Suppressor macrophage treated with lipopolysaccharide for 1 hour (primary cell): ENCODE results near the gene TFB2M.

ENCODE experiments used
- DNase-seq, 3 donors: peaks; one replicate each; pipeline ENCODE4 v3.0.0-alpha.2; 2020 to 2022

The TFB2M gene

DNA sequence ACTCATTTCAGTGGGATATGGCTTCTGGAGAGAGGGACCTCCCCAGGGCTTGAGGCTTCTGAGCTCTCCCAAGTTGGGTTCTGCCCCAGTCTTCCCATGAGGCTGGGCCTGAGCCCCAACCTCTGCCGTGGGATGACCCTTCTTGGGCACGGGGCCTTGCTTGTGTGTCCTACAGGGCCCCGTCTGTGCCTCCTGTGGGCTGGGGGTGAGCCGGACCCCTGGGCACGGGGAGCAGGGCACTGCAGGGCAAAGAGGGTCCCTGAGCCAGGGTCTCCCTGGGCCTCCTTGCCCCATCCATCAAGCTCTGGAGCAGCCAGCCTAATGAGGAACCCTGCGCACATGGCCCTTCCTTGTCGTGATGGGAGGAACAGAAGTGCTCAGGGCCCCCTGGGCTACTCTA is 53.8 kb downstream of the TFB2M start:
- no peak for DNase-seq

DNA sequence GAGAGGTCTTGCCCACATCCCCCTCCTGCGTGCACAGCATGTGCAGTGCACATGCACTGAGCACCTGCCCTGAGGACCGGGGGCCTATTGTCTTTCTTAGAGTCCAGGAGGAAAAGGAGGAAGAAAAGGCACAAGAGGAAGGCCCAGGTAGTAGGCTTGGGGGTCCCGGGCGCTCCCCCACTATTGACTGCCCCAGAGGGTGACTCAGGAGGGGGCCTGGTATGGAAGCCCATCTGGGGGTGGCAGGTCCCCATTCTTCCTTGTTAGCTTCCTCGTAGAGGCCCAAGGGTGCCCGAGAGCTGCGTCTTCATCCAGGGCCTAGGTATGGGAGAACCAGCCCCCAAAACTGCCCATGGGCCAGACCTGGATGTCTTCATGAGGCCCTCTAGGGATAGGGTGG is 54.9 kb downstream of the TFB2M start:
- DNase-seq: no peak

GRCh38 chr1:246510147-246511030 is 55.7 kb downstream of the TFB2M start:
- no peak for DNase-seq

GRCh38 chr1:246508897-246509688 is 57.0 kb downstream of the TFB2M start:
- DNase-seq: no peak

DNA sequence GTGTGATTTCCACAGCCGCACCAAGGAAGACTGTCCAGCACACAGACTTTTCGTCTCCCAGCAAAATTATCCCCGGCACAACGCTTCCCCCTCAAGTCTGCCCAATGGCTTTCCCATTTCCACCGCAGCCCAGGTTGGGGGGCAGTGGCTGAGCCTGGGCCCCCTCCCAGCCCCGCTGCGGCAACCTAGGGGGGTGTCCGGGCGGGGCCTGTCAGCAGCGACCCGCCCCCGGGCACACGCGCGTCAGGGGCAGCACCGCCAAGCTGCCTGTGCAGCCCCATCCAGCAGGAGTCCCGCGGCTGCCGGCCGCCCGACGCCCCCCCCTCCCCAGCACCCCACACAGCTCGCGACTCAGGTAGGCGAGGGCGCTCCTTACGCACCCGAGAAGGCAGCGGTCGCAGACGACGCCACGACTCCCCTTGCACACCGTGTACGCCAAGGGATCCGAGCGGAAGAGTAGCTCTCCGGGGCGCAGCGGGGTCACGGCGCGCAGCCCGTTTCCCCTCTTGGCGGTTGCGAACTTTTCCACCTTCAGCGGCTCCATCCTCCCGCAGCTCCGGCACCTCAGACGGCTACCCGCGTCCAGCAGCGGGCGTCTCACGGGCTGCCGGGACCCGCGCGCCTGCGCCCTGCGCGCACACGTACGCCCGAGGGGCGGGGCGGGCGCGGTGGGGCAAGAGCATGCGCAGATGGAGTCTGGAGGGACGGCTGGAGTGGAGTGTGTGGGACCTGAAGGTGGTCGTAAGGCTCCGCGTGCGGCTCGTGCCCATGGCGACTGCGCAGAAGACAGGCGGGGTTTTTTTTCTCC is 59.2 kb downstream of the TFB2M start, which contains the start of gene SMYD3:
Gene SMYD3 (minus strand): TSS at position 606 of the 808 bp plus-strand sequence.
- DNase-seq: peak; percentile 80 to 93 (median 92)

- no peak for DNase-seq
Observed at GRCh38 chr1:246506367-246506673, 59.7 kb downstream of the TFB2M start.

DNA sequence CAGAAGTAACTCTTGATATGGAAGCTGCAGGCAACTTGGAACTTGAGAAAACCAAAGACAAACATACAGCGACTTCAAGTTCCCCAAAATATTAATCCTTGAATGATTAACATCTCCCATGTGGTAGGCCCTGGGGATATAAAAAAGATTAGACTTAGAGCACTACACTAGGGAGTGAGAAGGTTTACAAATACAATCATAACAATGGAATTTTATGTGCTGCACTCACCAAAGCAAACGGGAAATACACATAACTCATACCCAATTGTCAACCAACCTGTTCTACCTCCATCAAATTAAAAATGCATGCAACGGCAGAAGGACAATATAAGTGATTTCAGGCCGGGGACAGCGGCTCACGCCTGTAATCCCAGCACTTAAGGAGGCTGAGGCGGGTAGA is 62.7 kb downstream of the TFB2M start:
- no peak for DNase-seq

DNA sequence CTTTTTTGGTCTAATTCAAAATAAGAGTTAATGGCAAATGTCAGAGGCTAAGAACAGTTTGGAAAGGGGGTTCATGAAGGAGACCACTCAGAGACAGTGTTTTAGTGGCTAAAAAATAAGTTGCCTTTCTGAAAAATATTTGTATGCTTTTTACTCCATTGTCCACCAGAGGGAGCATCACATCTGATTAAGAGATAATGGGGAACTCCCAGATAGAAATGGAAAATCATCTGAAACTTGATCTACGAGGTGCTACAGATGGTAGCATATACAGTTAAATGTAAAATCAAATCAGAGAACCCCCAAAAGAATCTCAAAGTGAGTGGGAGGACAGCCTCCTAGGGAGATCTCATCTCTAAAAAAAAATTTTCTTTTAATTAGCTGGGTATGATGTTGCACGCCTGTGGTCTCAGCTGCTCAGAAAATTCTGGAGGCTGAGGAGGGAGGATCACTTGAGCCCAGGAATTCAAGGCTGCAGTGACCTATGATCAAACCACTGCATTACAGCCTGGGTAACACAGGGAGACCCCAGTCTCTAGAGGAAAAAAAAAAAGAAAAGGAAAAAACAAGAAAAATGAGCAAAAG is 68.6 kb downstream of the TFB2M start:
- peak; percentile 73 to 91 (median 89) for DNase-seq

DNA sequence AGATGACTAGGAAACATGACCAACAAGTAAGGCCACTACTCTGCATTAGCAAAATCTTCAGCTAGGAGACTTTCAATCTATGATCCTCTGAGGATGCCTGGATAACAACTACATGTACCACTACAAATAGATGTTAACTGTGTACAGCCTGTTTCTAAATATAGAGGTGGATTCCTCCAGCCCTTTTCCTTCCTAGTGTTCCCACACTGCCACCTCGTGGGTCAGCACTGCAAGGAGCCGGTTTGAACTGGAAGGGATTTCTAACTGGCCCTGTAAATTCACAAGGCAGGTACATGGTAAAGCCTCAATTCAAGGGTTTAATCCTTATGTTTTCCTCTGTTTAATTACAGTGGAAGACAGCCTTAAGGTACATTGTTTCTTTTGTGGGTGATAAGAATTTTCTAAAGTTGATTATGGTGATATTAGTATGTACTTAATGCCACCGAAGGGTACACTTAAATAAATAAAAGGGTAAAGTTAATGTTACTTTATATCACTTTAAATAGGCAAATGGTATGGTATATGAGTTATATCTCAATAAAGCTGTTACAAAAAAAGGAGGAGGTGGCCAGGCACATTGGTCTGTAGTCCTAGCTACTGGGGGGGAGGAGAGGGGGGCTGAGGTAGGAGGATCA is 73.3 kb downstream of the TFB2M start:
- DNase-seq: peak; percentile 46 to 69 (median 68)

- DNase-seq: no peak
Observed at GRCh38 chr1:246491551-246492053, 74.5 kb downstream of the TFB2M start.
